H9 (cell line): Measurements from ENCODE around the gene ECEL1. TPM values are rescaled to one million over a fixed set of nuclear protein-coding genes. Genes with fewer than 3 reads are reported as not detected.
A peak's percentile ranks its signal among the peaks of the same experiment; 100 is the strongest.

ENCODE experiments used
- DNase-seq: peaks from one replicate; pipeline ENCODE4 v3.0.0-alpha.2; 2017
- H2AFZ ChIP-seq: one replicate; pipeline ENCODE4 v1.6.1; 2013; ENCODE audit warnings: mild to moderate bottlenecking, low read length, control low read depth, moderate library complexity
- H2AK5ac ChIP-seq: 2 replicates; pipeline ENCODE4 v1.6.1; 2013; ENCODE audit warnings: low read length, control low read depth, mixed read lengths; ENCODE audit not compliant: insufficient read length
- H2BK120ac ChIP-seq: one replicate; pipeline ENCODE4 v1.6.1; 2013; ENCODE audit warnings: low read depth, mild to moderate bottlenecking, low read length, control low read depth, inconsistent platforms; ENCODE audit not compliant: poor library complexity, severe bottlenecking
- H2BK12ac ChIP-seq: 2 replicates; pipeline ENCODE4 v1.6.1; 2013; ENCODE audit warnings: low read length, control low read depth, mixed read lengths, low read depth; ENCODE audit not compliant: insufficient read length
- H2BK15ac ChIP-seq: 2 replicates; pipeline ENCODE4 v1.6.1; 2013; ENCODE audit warnings: low read depth, low read length, control low read depth
- H2BK20ac ChIP-seq: one replicate; pipeline ENCODE4 v1.6.1; 2013; ENCODE audit warnings: low read depth, mild to moderate bottlenecking, low read length, control low read depth, inconsistent platforms; ENCODE audit not compliant: poor library complexity, severe bottlenecking
- H2BK5ac ChIP-seq: 2 replicates; pipeline ENCODE4 v1.6.1; 2013; ENCODE audit warnings: low read length, control low read depth, mixed read lengths; ENCODE audit not compliant: insufficient read length
- H3K14ac ChIP-seq: 2 replicates; pipeline ENCODE4 v1.6.1; 2013; ENCODE audit warnings: low read length, control low read depth; ENCODE audit not compliant: insufficient read depth
- H3K18ac ChIP-seq: 2 replicates; pipeline ENCODE4 v1.6.1; 2013; ENCODE audit warnings: low read depth, mild to moderate bottlenecking, mixed read lengths, low read length, control low read depth; ENCODE audit not compliant: insufficient read length
- H3K23ac ChIP-seq: 2 replicates; pipeline ENCODE4 v1.6.1; 2013; ENCODE audit warnings: low read length, control low read depth, mixed read lengths, low read depth; ENCODE audit not compliant: insufficient read length
- H3K23me2 ChIP-seq: 2 replicates; pipeline ENCODE4 v1.6.1; 2013; ENCODE audit warnings: low read depth, mild to moderate bottlenecking, mixed read lengths, low read length, control low read depth; ENCODE audit not compliant: insufficient read length, poor library complexity, severe bottlenecking
- H3K27ac ChIP-seq: 2 replicates; pipeline ENCODE4 v1.5.1; 2013; ENCODE audit warnings: low read length, control low read depth, mixed read lengths, low read depth; ENCODE audit not compliant: insufficient read length
- H3K27me3 ChIP-seq: 2 replicates; pipeline ENCODE4 v1.6.1; 2013; ENCODE audit warnings: low read length, control low read depth, inconsistent platforms; ENCODE audit not compliant: insufficient read depth
- H3K4ac ChIP-seq: 2 replicates; pipeline ENCODE4 v1.6.1; 2013; ENCODE audit warnings: low read depth, mild to moderate bottlenecking, control low read depth, inconsistent platforms, low read length, moderate library complexity
- H3K4me1 ChIP-seq: 2 replicates; pipeline ENCODE4 v1.6.1; 2013; ENCODE audit warnings: low read length, control low read depth, inconsistent platforms; ENCODE audit not compliant: insufficient read depth
- H3K4me2 ChIP-seq: 2 replicates; pipeline ENCODE4 v1.6.1; 2013; ENCODE audit warnings: low read length, control low read depth, mixed read lengths; ENCODE audit not compliant: insufficient read length, insufficient read depth
- H3K56ac ChIP-seq: 2 replicates; pipeline ENCODE4 v1.6.1; 2013; ENCODE audit warnings: low read depth, mild to moderate bottlenecking, mixed read lengths, low read length, control low read depth; ENCODE audit not compliant: insufficient read length
- H3K79me1 ChIP-seq: 2 replicates; pipeline ENCODE4 v1.6.1; 2013; ENCODE audit warnings: low read depth, mild to moderate bottlenecking, moderate library complexity, low read length, control low read depth, inconsistent platforms; ENCODE audit not compliant: insufficient read depth, poor library complexity, severe bottlenecking
- H3K79me2 ChIP-seq: 2 replicates; pipeline ENCODE4 v1.6.1; 2013; ENCODE audit warnings: low read length, control low read depth, inconsistent platforms; ENCODE audit not compliant: insufficient read depth
- H3K9ac ChIP-seq: 2 replicates; pipeline ENCODE4 v1.6.1; 2013; ENCODE audit warnings: low read length, control low read depth, mixed read lengths; ENCODE audit not compliant: insufficient read length; ENCODE audit errors: extremely low read depth
- H3K9me3 ChIP-seq: one replicate; pipeline ENCODE4 v1.6.1; 2013; ENCODE audit warnings: low read depth, low read length, inconsistent platforms; ENCODE audit not compliant: control insufficient read depth
- H3T11ph ChIP-seq: one replicate; pipeline ENCODE4 v1.6.1; 2013; ENCODE audit warnings: mild to moderate bottlenecking, low read length, control low read depth, inconsistent platforms
- H4K20me1 ChIP-seq: one replicate; pipeline ENCODE4 v1.6.1; 2013; ENCODE audit not compliant: control insufficient read depth, insufficient read length, insufficient read depth
- H4K5ac ChIP-seq: 2 replicates; pipeline ENCODE4 v1.6.1; 2013; ENCODE audit warnings: low read depth, mild to moderate bottlenecking, mixed read lengths, low read length, control low read depth; ENCODE audit not compliant: insufficient read length
- H4K8ac ChIP-seq: replicated peaks from 2 replicates; pipeline ENCODE4 v1.6.1; 2013; ENCODE audit warnings: low read length, control low read depth, mixed read lengths, low read depth; ENCODE audit not compliant: insufficient read length
- H4K91ac ChIP-seq: 2 replicates; pipeline ENCODE4 v1.6.1; 2013; ENCODE audit warnings: low read depth, mild to moderate bottlenecking, moderate library complexity, mixed read lengths, low read length, control low read depth; ENCODE audit not compliant: insufficient read length
- H3K27ac Mint-ChIP-seq, 3 experiments: 2 replicates in 2 of 3; 3 replicates in 1 of 3; pipeline ENCODE4 v1.8.0; 2020 to 2021; ENCODE audit warnings: mixed read lengths in 3 of 3, mild to moderate bottlenecking in 1 of 3, moderate library complexity in 1 of 3
- H3K27me3 Mint-ChIP-seq: 2 replicates; pipeline ENCODE4 v1.8.0; 2021; ENCODE audit warnings: low read depth, mild to moderate bottlenecking, moderate library complexity, mixed read lengths
- H3K36me3 Mint-ChIP-seq, 3 experiments: 2 replicates in 2 of 3; 3 replicates in 1 of 3; pipeline ENCODE4 v1.8.0; 2020 to 2021; ENCODE audit warnings: low read depth in 3 of 3, mixed read lengths in 3 of 3; ENCODE audit not compliant: insufficient read depth in 1 of 3
- H3K4me1 Mint-ChIP-seq, 2 experiments: 2 replicates each; pipeline ENCODE4 v1.8.0; 2020; ENCODE audit warnings: mixed read lengths in 2 of 2
- H3K4me3 Mint-ChIP-seq, 2 experiments: 2 replicates in 1 of 2; 3 replicates in 1 of 2; pipeline ENCODE4 v1.8.0; 2020 to 2021; ENCODE audit warnings: mild to moderate bottlenecking in 2 of 2, mixed read lengths in 2 of 2, moderate library complexity in 1 of 2
- H3K9me3 Mint-ChIP-seq, 2 experiments: 2 replicates in 1 of 2; 3 replicates in 1 of 2; pipeline ENCODE4 v1.8.0; 2020; ENCODE audit warnings: mild to moderate bottlenecking in 2 of 2, mixed read lengths in 2 of 2, moderate library complexity in 1 of 2
- CTCF ChIP-seq: fragments of 200-600 bp; sonication (generic); conservative IDR thresholded peaks from 3 replicates; pipeline ENCODE4 v1.8.0; 2021; ENCODE audit warnings: antibody characterized with exemption, mild to moderate bottlenecking
- WGBS: extraction: QIAGEN DNeasy Blood & Tissue Kit; methylation state at CpG from one replicate; pipeline ENCODE4 v1.1.7; 2013; ENCODE audit warnings: missing lambda C conversion rate, low lambda C conversion rate, mixed read lengths; ENCODE audit not compliant: insufficient read length; ENCODE audit errors: extremely low coverage; 5-methylcytosine and 5-hydroxymethylcytosine counted together
- total RNA-seq: library from RNA; stranded (reverse); gene quantifications from 2 replicates; pipeline ENCODE4 v1.2.1, GENCODE V29; 2021

ECEL1 gene
- total RNA-seq, 1 experiment from 2014 or later, result 8.4 TPM

DNA sequence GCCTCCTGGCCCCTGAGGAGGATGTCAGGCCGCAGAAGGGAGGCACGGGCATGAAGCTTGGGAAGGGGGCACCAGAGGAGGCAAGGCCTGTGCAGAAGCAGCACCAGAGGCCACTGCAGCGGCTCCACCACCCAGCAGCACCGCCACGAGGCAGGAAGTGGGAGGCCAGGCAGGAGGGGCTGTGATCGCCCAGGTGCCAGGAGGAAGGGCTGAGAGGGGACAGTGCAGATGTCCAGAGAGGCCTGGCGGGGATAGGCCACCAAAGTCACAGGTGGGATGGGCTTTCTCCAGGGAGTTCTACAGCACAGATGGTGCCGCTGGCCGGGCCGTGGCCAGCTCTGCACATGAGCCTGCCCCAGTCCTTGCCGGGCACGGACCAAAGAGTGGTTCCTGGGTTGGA is 37.7 kb downstream of the ECEL1 start:
- no peak overlapping the region for H2BK20ac ChIP-seq
- H2BK5ac ChIP-seq, result no peak overlapping the region
- WGBS, result no CpG with 5 or more reads among the region's 12 CpGs
- no peak overlapping the region for H4K5ac ChIP-seq
- peaks cover 13% of the 10 kb centered on the region for H3K27me3 Mint-ChIP-seq
- H3K79me1 ChIP-seq, result no peaks in the 10 kb centered on the region
- H3K27ac ChIP-seq, result no peak overlapping the region
- no peaks in the 10 kb centered on the region for H3K23me2 ChIP-seq
- no peak overlapping the region for H2BK15ac ChIP-seq
- no peak overlapping the region for H3K27ac Mint-ChIP-seq
- H3K9me3 Mint-ChIP-seq, result no peaks in the 10 kb centered on the region
- H3K4ac ChIP-seq, result no peak overlapping the region
- H3K9ac ChIP-seq, result no peak overlapping the region
- no peaks in the 10 kb centered on the region for H3K36me3 Mint-ChIP-seq
- H3K4me3 Mint-ChIP-seq, result no peak overlapping the region
- H2BK120ac ChIP-seq, result no peak overlapping the region
- no peak overlapping the region for H4K8ac ChIP-seq
- H3K56ac ChIP-seq, result no peak overlapping the region
- no peak overlapping the region for H3K23ac ChIP-seq
- no peak overlapping the region for H3K14ac ChIP-seq
- no peak for TF ChIP-seq CTCF
- H4K20me1 ChIP-seq, result no peaks in the 10 kb centered on the region
- no peak overlapping the region for H4K91ac ChIP-seq
- DNase-seq, result peak; percentile 61
- H3T11ph ChIP-seq, result no peak overlapping the region
- H3K4me2 ChIP-seq, result no peak overlapping the region
- H2AFZ ChIP-seq, result no peak overlapping the region
- H3K9me3 ChIP-seq, result no peaks in the 10 kb centered on the region
- H3K4me1 Mint-ChIP-seq, result no peaks in the 10 kb centered on the region
- no peak overlapping the region for H2BK12ac ChIP-seq
- H3K79me2 ChIP-seq, result no peaks in the 10 kb centered on the region
- H3K4me1 ChIP-seq, result no peaks in the 10 kb centered on the region
- no peaks in the 10 kb centered on the region for H3K27me3 ChIP-seq
- no peak overlapping the region for H2AK5ac ChIP-seq
- no peak overlapping the region for H3K18ac ChIP-seq
